GM18508 (cell line): Measurements from ENCODE around the gene BACH2.

ENCODE experiments used
- ATAC-seq: cut with Tn5 transposase; IDR thresholded peaks from one replicate; pipeline ENCODE4 v1.9.1; 2021; ENCODE audit warnings: moderate number of reproducible peaks; ENCODE audit not compliant: insufficient read depth, unreplicated experiment

Gene BACH2

DNA sequence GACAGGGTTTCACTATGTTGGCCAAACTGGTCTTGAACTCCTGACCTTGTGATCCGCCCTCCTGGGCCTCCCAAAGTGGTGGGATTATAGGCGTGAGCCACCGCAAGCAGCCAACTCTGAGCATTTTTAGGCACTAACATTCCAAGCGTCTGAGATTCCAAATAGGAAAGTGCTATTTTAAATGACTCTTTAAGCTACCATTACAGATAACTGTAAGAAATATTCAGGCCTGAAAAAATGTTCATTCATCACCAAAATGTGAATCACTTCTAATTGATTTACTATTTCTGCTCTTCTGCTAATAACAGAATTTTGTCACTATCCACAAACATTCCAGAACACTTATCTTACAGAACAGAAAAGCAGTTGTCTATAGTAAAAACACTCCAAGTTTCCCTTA is 106.5 kb downstream of the BACH2 start:
- ATAC-seq = no peak

DNA sequence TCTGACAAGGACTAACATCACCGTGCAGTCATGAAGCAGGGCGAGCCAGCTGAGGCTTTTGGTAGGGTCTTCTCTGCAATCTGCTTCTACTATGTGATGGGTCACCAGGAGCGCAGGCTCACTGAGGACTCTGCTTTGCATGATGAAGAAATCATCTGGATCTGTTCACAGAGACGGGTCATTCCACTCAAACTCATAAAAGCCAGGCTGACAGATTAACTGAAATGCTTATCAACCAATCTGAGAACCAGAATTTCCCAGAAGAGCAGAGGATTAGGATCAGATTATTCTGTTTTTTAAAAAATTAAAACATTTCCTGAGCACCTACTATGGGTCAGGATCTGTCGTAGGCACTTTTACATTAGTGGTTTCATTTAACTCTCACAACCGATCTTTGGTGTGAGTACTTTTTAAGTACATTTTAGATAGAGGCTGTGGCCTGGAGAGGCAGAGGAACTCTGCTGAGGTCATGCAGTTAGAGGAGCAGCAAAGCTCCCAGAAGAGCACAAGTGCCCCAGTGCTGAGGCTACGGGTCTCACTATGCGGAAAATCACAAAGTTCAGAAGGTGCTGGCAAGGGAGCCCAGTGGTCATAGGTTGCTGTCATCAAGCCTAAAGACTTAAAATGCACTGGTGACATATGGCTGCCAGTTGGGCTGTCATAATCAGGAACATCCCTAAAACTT is 109.1 kb downstream of the BACH2 start:
- no peak for ATAC-seq

DNA sequence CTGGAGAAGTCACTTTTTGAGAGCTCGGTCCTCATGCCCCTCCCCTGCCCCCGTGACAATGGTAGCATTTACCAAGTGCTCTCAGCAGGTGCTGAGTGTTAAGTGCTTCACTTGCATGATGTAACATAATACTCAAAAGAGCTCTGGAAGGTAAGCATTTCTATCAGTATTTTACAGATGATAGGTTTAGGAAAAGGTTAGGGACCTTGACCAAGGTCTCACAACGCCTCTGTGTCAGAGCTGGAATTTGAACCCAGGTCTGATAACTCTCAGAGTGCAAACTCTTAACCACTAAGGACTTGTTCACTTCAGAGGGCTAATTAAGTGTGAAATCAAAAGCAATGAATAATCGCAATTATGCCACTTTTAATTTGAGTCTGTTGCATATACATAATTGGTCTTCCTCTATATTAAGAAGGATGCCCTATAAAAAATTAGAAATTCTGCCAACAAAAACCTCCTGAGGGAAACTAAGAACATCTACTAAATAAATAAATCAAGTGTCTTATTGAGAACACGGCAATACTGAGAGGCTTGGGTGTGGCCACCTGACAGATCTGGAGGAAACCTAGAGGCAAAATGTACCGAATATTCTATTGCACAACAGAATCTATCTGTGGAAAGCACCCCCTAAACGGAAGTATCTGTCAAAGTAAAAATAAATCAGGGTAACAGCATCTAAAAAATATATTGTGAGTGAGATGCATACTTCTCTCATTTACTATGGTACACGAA is 109.8 kb downstream of the BACH2 start:
- no peak for ATAC-seq

DNA sequence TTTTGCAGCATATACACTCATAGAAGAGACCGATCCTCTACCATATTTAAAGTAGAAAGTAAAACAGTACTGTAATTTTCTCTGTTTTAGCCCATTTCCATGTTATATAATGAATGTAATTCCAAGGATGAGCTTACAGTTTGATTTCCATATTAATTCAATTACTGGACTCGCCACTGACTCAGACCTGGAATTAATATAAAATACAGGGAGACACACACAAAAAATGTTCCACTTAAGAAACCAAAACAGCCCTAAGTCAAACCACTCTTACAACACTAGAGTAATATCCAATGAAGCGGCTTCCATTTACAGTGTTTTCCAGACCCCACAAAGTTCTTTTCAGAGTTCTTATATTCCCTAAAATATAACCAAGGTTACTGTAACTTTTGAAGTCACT is 110.6 kb downstream of the BACH2 start:
- no peak for ATAC-seq

DNA sequence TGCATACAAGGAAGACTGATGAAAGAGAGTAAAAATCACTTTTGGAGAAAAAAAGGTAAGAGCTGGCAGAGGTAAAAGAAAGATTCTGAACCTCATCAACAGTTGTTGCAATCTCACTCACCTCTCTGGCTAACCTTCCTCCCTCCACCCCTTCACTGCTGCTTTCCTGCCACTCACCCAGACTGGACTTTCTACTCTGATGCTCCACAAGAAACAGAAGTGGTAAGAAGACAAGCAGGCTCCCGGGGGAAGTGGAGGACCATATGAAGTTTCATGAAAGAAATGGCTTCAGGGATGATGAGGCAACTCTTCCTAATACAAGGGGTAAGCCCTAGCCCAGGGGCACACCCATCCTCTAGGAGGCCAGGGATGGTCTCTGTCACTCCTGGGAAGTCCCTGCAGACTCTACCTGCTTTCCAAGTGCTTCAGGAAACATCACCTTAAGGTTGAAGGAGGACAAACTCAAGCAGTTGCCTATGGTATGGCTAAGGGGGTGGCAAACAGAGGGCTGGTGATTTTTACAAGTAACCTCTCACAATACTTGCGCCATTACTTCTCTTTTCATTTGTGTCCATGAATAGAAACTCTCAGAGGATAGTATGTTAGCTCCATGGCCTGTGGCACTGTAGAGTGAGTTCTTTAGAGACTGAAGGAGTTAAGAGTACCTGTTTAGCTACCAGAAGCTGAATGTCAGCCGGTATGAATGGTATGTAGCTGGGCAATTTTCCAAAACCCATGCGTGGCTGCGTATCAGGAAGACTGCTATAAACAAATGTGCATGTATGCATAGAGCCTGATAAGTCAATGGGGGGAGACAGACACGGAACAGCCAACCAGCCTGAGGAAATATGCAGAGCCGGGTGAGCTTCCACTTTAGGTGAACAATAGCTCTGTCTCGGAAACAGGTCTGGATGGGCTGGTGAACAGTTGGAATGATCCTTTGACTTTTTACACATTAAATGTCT is 112.0 kb downstream of the BACH2 start:
- ATAC-seq = no peak

DNA sequence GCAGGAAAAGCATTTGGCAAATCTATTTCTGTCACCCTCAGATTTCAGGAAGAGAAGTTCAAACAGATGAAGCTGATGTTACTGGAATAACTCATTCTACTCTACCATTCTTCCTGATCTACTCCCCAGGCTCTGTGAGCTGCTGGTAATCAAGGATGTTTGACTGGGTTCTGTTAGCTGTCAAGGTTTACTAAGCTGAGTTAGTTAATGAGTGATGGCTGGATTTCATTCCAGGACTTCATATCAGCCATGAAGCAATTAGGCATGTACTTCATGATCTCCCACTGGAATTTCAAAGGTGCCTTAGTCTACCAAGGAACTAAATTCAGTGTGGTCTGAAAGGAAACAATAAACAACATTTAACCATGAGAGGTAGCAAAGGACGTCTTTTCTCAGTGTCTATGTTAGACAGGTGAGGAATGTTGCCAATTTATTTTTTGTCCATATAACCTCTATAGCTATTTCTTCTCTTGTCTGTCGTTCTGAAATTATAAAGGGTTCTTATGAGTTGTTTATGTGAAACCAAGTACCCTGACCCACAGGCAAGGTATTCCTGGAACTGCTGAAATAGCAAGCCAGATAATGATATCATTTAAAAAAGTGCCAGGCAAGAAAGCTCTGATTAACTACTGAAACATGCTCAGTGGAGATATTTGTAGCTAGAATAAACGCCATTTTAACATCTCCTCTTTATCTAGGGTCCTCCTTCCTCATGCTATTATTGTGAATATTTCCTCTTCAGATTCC is 112.9 kb downstream of the BACH2 start:
- ATAC-seq = no peak

DNA sequence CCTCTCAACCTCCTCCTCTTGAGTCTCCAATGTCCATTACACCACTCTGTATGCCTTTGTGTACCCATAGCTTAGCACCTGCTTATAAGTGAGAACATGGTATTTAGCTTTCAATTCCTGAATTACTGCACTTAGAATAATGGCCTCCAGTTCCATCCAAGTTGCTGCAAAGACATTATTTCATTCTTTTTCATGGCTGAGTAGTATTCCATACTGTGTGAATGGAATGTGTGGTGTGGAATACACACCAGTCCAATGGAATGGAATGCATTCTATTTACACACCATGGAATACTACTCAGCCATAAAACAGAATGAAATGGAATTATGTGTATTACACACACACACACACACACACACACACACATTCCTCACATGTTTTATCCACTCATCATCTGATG is 116.1 kb downstream of the BACH2 start:
- ATAC-seq = no peak

DNA sequence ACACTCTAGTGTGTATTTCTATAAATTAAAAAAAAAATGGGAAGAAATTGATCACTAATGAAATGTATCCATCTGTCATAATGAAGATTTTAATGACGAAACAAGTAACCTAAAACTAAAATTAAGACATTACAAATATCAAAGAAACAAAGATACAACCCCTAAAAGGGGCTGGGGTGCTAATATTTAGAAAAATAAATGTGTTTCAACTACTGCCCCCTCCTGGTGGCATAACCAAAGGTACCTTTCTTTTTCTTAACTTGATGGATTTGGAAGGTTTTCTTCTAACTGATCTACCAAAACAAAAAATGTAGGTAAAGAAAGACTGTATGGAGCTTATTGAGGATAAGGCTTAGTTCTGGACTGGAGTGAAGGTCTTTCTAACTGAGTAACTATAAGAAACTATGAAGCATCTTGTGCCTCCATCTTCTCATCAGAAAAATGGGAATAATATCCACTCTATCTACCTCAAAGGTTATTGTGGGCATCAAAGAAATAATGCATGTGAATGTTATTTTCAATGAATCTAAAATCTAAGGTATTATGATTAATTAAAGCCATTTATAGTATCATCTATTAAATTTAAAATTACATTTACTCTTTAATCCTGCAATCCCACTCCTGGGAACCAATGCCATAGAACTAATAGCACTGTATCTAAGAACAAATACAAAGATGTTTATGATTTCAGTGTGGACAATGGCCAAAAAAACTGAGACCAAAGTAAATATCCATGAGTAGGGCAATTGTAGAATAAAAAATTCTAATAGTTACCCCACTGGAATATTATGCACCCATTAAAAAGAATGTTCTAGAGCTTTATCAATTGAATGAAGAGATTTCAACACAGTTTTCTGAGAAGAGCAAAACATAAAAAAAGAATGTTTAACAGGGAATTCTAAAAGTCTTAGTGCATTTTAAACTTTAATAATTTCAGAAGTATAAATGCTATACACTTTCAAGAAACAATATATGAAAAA is 117.2 kb downstream of the BACH2 start:
- ATAC-seq = no peak

DNA sequence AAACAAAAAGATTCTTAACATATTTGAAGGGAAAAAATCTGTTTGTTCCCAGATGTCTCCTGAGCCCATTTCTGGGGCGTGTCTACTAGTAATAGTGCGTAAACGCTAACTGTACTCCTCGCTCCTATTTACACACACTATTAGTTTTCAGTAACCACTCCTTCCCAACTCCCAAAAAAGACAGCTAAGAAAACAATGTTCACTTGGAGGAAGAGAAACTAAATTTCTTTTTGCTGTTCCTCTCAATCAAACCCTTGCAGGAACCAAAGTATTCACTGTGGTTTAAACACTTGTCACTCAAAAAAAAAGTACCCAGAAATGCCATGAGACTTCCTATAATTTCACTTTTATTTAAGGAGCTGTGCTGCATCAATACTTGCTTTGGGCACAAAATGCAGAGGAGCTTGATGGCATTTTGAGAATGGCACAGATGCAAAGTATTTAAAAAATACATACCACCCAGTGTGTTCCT is 118.2 kb downstream of the BACH2 start:
- ATAC-seq = no peak

DNA sequence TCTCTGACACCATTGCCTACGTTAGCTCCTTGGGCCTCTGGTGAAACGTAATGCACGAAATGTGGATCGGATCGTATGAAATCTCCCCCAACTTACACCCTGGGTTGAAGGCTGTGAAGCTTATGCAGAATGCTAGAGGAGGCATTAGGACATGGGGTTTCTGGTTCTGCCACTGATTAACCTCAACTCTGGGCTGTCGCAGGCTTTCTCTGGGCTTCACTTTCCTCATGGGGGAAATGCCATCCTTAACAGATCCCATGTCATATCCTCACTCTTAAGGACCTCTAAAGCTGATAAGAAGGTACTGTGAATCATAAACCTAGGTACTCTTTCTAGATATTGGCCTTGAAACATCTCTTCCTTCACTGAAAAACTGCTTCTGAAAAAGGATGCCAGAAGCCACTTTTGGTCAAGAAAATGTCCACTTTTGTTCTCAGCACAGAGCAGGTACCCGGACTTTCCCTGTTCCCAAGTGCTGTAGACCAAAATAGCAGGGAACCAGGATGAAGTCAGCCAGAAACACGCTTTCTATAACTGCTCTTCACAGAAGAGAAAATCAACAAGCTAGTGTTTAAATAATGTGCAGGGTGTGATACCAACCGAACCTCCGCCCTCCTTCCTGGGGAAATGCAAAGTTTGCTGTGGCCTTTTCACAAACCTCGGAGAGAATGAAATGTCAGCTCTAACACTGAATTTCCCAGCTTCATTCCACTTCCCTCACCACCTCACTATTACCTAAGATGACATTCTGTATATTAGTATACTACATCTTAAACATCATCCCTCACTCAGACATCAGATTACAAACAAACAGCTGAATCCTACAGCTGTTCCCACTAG is 118.9 kb downstream of the BACH2 start:
- ATAC-seq = no peak

DNA sequence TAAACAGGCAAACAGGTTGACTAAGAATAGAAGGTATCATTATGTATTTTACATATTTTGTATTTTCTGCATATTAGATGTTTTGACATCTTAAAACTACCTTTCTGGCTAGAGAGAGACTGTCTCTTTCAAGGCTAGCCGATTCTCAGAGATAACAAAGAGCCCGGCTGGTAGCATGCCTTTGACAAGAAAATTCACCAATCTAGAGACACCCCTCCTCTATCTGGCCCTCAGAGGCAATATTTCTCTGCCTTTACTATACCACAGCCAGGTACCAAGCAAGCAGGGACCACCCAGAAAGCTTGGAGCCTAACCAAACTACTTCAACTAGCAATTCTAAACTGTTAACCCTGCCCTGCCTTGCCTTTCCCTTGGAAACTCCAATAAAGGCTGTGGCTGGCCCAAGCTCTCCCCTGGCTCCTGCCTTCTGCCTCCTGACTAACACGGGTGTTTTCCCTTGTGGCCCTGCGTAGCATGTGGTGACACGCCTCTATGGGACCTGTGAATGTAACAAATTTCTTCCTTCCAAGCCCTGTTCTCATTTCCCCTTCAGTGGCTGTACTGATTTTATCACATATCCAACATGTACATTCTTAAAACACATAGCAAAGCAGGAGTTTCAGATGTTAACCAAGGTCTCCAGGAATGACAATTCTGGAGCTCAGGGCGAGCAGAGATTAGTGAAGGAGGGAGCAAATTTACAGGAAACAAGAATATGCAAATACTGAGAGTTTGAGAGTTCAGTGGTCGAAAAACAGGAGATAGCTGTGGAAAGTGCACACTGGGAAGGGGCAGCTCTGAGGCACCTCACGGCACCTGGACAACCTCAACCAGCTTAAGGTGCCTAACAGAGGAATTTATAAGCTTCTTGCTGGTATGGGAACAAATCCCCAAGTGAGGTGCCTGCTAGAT is 120.8 kb downstream of the BACH2 start:
- ATAC-seq = no peak

DNA sequence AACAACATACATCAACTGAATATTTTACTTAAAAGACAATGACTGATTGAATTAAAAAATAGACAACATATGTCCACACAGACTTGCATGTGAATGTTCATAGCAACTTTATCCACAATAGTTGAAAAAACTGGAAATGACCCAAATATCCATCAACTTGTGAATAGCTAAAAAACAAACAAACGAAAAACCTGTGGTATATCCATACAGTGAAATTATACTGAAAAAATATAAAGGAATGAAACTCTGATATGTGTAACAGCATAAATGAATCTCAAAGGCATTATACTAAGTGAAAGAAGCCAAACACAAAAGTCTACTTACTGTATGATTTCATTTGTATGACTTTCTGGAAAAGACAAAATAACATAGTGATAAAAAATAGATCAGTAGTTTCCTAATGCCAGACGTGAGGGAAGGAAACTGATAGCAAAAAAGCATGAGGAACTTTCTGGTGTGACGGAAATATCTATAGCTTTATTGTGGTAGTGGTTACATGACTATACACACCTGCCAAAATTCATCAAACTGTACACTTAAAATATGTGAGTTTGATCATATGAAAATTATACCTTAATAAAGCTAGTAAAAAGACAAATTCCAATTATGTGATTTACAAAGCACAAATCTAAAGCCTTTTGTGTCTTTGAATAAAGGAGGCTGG is 123.2 kb downstream of the BACH2 start:
- ATAC-seq = no peak

DNA sequence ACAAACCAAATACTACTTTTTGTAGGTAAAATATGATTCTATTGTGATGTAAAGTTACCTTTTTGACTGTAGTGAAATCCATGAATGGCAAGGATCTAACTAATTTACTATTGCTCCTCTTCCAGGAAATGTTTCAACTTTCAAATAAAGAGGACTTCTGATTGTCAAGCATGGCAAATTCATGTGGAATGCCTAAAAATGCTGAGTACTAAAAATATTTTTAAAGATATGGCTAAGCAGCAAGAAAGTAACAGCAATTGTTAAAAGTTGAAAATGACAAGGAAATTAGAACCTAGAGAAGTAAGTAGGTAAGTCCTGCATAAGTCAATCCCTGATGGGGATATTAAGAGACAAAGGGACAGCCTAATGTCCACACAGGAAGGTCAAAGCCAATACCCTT is 126.0 kb downstream of the BACH2 start:
- ATAC-seq = no peak

DNA sequence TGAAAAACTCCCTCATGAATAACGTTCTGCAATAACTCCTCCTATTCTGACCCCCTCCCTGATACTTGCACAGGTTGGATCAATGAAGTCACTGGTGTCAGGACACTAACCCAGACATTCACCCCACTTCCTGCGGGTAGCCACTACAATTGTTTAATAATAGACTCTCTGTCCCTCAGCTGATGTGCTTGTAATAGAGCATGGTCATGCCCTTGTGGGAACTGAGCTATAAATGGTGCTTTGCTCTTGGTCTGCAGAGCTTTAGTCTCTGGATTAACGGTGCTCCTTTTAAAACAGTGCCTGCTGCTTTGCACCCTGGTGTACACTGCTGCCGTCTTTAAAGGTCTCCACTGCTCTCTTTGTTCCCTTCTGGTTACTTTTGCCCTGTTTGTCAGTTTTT is 127.3 kb downstream of the BACH2 start:
- no peak for ATAC-seq

DNA sequence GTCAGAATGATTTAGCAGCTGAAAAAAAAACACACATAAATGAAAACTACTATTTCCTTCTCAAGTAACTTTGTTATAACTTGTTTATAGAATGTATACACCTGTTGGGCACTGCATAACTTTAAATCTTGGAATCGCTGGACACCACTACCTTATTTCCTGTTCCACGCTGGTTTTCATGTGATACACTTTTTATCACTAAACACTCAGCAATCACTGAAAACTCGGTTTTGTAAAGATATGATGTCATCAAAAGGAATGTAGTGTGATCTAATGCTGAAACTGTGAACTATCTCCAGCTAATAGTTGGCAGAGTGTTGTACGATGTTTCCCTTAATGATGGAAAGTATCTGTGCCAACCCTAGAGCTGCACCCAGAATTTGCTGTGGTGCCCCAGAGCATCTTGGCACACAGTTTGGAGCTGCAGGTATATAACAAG is 127.9 kb downstream of the BACH2 start:
- ATAC-seq = no peak

DNA sequence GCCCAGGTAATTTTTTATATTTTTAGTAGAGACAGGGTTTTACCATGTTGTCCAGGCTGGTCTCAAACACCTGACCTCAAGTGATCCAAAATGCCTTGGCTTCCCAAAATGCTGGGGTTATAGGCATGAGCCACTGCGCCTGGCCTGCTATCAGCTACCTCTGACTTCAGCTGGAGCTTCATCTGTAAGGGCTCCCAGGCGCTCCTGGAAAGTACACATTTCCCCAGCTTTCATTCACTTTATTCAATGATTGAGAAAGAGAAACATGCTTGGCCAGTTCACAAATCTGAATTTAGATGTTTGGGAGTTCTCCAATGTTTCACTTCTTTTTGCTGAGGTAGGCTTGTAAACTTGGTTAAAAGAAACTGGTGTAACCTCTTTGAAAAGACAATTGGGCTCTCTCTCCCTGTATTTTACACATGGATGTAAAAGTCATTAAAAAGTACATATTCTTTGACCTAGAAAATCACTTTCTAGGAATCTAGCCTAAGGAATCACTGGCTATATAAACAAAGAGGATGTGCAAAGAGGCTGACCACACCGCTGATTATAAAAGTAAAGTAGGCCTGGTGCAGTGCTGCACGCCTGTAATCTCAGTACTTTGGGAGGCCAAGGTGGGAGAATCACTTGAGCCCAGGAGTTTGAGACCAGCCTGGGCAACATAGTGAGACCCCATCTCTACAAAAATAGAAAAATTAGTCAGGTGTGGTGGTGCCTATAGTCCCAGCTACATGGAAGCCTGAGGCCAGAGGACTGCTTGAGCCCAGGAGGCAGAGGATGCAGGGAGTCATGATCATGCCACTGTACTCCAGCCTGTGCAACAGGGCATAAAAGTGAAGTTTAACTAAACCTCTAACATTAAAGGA is 128.9 kb downstream of the BACH2 start:
- ATAC-seq = no peak
